GM18498 (cell line): ENCODE measurements around the gene KLRF2.

Source experiments
- ATAC-seq: cut with Tn5 transposase; IDR thresholded peaks from one replicate; pipeline ENCODE4 v1.9.1; 2021; ENCODE audit warnings: mild to moderate bottlenecking, moderate library complexity; ENCODE audit not compliant: unreplicated experiment

Gene KLRF2

DNA sequence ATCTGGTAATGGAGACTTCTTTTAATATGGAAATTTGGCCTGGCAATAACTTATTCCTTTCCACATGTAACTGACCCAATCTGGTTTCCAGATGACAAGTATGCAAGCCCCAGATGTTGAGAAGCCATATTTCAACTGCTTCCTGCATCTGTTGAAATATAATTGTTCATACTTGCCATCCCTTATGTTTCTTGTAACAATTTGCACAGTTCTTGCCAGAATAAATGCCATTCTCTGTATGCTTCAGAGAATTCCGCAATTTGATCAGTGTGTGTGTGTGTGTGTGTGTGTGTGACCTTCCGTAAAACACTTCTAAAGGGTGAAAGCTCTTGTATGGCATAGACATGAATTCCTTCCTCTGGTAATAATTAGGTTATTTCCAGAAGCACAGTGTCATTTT is 52.7 kb downstream of the KLRF2 start:
- ATAC-seq: no peak

GRCh38 chr12:9935026-9935425 is 53.7 kb downstream of the KLRF2 start:
- no peak for ATAC-seq

DNA sequence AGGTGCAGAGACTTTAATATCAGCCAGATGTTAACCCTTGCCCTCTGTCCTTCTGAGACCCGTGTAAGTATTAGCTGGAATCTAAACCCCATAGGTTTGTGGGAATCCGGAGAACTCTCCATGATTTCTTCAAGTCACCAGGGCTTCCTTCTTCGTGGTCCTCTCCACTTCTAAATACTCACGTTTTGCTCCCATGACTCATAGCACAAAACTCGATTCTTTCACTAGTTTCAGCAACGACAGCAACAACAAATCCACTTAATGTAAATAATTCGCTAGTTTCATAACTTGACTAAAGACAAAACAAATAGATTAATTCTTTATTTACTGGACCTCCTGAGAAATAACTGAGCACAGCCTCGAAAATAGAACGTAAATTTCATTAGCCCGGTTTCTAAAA is 55.3 kb downstream of the KLRF2 start:
- no peak for ATAC-seq

- no peak for ATAC-seq
These were observed 59.1 kb downstream of the KLRF2 start for GRCh38 chr12:9940375-9940774.

DNA sequence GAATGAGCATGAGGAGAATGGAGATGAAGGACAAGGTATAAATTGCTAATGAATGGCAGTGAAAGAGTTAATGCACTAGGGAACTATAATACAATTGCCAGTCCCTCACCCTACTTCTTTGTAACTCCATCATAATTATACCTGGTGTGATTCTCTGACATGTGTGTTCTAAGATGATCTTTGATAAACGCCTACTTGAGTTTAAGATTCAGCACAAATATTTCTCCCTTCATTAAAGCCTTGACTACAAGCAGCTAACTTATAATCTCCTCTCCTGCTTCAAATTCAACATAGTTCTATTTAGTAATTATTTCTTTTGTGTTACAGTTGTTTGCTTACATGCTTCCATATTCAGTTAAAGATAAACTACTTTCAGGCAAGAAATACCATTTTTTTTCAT is 60.5 kb downstream of the KLRF2 start:
- ATAC-seq: no peak

GRCh38 chr12:9943240-9943639 is 62.0 kb downstream of the KLRF2 start:
- ATAC-seq: no peak

GRCh38 chr12:9944391-9944790 is 63.1 kb downstream of the KLRF2 start:
- ATAC-seq: no peak
